ENCODE measurements around the gene CORO2B.

- TF ChIP-seq ZNF274 (IDR thresholded peaks at IDR 0.05; ENCODE audit: low read depth, low read length) (no peak), YY1 (IDR thresholded peaks at IDR 0.05; ENCODE audit: insufficient read depth, insufficient read length) (no peak)
These were observed 76.2 kb downstream of the CORO2B start for GRCh38 chr15:68654786-68655560.

All from NT2/D1 (cell line).